ENCODE measurements around the gene CAPSL.

GRCh38 chr5:35881758-35882157 is 56.7 kb downstream of the CAPSL start:
- no peak for TF ChIP-seq CTCF (IDR thresholded peaks at IDR 0.05)
- TF ChIP-seq ZFX (IDR thresholded peaks at IDR 0.05; ENCODE audit: borderline replicate concordance), result no peak

All from 22Rv1 (cell line).